Measurements from ENCODE around the gene SPRR1A. TPM values are rescaled to one million over a fixed set of nuclear protein-coding genes. Genes with fewer than 3 reads are reported as not detected.

SPRR1A gene
- total and polyA plus RNA-seq, 10 donors, result not detected

GRCh38 chr1:152980676-152981075 lies 3.2 kb upstream of the SPRR1A start:
- Histone ChIP-seq H3K9me3 (no peaks in the 10 kb centered on the region), H3K4me3 (no peak overlapping the region), H3K36me3 (no peaks in the 10 kb centered on the region), H3K27ac (no peak overlapping the region), H3K27me3 (replicated peaks in 1 of 7) (peaks cover 0 to 72% (median 0%) of the 10 kb centered on the region in 7 donors), H3K4me1 (no peaks in the 10 kb centered on the region)
- TF ChIP-seq CTCF (IDR thresholded peaks at IDR 0.05 in 8 of 11, conservative IDR thresholded peaks at IDR 0.05 in 3 of 11) (no peak), POLR2AphosphoS5 (IDR thresholded peaks at IDR 0.05) (no peak), POLR2A (IDR thresholded peaks at IDR 0.05) (no peak)
- WGBS, 5 donors, result 17 to 90% (median 62%) methylated on average over 1 of the region's 1 CpG
- DNase-seq, result no peak
- intact Hi-C loops (cut with DNase I; ENCODE audit: low total_unique reads), result no loop called here

- TF ChIP-seq POLR2A (IDR thresholded peaks at IDR 0.05) (no peak), CTCF (IDR thresholded peaks at IDR 0.05 in 8 of 11, conservative IDR thresholded peaks at IDR 0.05 in 3 of 11) (no peak), POLR2AphosphoS5 (IDR thresholded peaks at IDR 0.05) (no peak)
- H3K27ac ChIP-seq, result no peak overlapping the region
- intact Hi-C loops (cut with DNase I; ENCODE audit: low total_unique reads), result no loop called here
- no peak for DNase-seq
- H3K4me3 ChIP-seq, result no peak overlapping the region
- H3K36me3 ChIP-seq, result no peaks in the 10 kb centered on the region
- H3K4me1 ChIP-seq, result no peaks in the 10 kb centered on the region
- H3K9me3 ChIP-seq, result no peaks in the 10 kb centered on the region
- 81 to 87% (median 84%) methylated on average over 4 to 6 of the region's 6 CpGs for WGBS, 5 donors
- H3K27me3 ChIP-seq (replicated peaks in 1 of 7), result peaks cover 0 to 70% (median 0%) of the 10 kb centered on the region in 7 donors
Measured at GRCh38 chr1:152981146-152981871, 2.6 kb upstream of the SPRR1A start.

GRCh38 chr1:152982076-152982475 lies 1.8 kb upstream of the SPRR1A start:
- TF ChIP-seq POLR2A (IDR thresholded peaks at IDR 0.05) (no peak), POLR2AphosphoS5 (IDR thresholded peaks at IDR 0.05) (no peak), CTCF (IDR thresholded peaks at IDR 0.05 in 8 of 11, conservative IDR thresholded peaks at IDR 0.05 in 3 of 11) (no peak)

GRCh38 chr1:152983234-152983633 lies 647 bp upstream of the SPRR1A start:
- no peak overlapping the region for H3K27ac ChIP-seq
- no peak for DNase-seq
- H3K4me1 ChIP-seq, result no peaks in the 10 kb centered on the region
- intact Hi-C loops (cut with DNase I; ENCODE audit: low total_unique reads), result no loop called here
- H3K27me3 ChIP-seq (replicated peaks in 1 of 7), result peaks cover 0 to 70% (median 0%) of the 10 kb centered on the region in 7 donors
- TF ChIP-seq POLR2AphosphoS5 (IDR thresholded peaks at IDR 0.05) (no peak), CTCF (IDR thresholded peaks at IDR 0.05 in 8 of 11, conservative IDR thresholded peaks at IDR 0.05 in 3 of 11) (no peak), POLR2A (IDR thresholded peaks at IDR 0.05) (no peak)
- no peaks in the 10 kb centered on the region for H3K9me3 ChIP-seq
- no peak overlapping the region for H3K4me3 ChIP-seq
- no peaks in the 10 kb centered on the region for H3K36me3 ChIP-seq

More at GRCh38 chr1:152982076-152982475, 1.8 kb upstream of the SPRR1A start:
- Histone ChIP-seq H3K36me3 (no peaks in the 10 kb centered on the region), H3K4me3 (no peak overlapping the region), H3K4me1 (no peaks in the 10 kb centered on the region), H3K27ac (no peak overlapping the region), H3K27me3 (replicated peaks in 1 of 7) (peaks cover 0 to 70% (median 0%) of the 10 kb centered on the region in 7 donors), H3K9me3 (no peaks in the 10 kb centered on the region)
- 73 to 92% (median 81%) methylated on average over 4 of the region's 4 CpGs for WGBS, 5 donors
- intact Hi-C loops (cut with DNase I; ENCODE audit: low total_unique reads), result no loop called here
- DNase-seq, result no peak

Measured in spleen (tissue), 11 donors.